GM19023 (cell line): ENCODE results near the gene DLGAP1.

Source experiments
- ATAC-seq: cut with Tn5 transposase; IDR thresholded peaks from one replicate; pipeline ENCODE4 v1.9.1; 2021; ENCODE audit warnings: mild to moderate bottlenecking, moderate library complexity; ENCODE audit not compliant: unreplicated experiment

Gene DLGAP1

DNA sequence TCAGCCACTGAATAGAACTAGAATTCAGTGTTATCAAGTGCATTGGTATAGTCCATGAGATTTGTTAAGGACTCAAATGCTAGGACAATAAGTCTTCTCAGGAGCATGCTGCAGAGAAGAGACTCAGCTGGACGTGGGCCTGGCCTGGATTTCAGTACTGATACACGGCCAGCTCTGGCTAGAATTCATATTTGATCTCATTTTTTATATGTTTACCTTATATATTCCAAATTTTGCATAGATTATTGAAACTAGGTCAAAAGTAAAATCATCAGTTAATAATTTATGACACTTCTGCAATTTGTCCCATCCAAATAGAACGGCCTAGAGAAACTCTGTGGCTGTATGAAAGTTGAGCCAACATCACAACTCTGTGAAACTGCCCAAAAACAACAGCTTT is 262.0 kb downstream of the DLGAP1 start:
- no peak for ATAC-seq

DNA sequence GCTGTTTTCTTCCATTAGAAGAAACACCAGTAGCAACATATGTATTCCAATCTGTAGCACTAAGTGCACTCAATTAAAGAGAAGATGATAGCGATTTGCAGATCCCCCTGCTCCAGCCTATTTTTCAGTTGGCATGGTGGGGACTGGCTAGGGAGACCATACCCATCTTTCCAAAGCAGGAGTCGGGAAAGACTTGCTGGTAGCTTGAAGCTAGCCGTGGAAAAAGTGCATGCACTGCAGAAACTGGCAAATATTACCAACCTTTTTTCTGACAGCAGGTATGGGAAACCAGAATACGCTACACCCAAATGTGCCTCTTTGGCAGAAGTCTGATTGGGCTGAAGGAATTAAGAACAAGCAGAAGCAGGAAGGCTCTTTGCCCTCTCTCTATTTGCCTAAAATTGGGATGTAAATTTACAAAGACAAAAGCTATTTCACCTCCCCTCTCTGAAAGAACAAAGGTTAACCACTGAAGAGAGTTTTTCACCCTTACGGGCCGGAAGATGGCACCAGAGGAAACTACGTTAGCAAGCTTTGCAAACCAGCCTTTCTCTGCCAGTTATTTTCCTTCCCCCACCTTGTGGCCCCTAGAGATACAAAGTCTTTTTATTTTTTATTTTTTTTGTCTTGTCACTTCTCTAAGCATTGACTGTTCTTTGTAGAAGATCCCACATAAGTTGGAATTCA is 273.1 kb downstream of the DLGAP1 start:
- ATAC-seq: no peak

DNA sequence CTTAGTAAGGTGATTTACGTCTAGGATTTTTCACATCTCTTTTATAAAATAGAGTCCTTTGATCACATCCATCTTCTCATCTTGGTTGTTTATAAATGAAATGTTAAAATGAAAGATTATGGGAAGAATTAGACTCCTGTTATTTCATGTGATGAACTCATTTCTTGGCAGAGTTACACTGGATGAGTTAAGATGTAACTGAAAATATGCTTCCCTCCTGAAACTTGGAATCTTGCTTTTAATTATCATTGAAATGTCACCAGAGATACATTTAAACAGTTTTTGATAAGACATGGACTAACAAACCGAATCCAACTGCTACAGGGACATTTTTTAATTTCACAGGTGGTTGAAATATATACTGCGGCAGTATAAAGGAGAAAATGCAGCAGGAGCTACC is 274.0 kb downstream of the DLGAP1 start:
- ATAC-seq: no peak

DNA sequence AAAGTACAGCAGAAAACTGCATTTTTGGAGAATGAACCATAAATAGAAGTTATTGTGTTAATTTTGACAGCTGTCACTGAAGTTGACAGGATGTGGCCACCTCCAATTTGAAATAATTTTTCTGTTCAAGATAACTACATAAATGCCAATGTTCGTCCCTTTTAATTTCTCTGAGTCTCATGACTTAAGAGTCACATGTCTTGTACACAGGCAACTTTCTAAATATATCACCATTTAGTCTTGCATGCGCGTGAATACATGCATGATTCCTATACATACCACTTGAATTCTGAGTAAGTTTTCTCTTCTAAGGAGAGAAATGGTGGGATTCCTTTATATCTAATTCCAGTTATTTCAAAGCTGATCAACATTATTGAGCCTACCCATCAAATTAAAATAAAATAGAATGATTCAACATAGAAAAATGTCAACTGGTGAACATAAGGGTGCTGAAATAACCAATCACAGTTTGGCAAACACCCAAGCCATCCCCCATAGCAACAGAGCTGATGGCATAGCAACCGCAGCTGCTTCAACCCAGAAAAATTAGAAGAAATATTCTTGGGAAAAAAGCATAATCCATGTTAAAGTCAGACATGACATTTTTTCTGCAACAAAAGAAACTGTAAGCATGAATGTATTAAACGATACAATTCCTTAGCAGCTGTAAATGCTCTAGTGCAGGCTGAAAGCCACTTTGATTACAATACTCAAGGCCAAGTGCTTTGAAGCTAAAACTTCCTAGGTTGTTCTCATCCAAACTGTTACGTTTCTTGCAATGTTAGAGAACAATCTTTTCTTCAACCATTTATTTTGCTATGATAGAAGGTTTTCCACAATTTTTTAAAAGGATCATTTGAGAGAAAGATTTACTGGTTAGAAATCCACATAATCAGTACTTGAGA is 282.7 kb downstream of the DLGAP1 start:
- no peak for ATAC-seq

DNA sequence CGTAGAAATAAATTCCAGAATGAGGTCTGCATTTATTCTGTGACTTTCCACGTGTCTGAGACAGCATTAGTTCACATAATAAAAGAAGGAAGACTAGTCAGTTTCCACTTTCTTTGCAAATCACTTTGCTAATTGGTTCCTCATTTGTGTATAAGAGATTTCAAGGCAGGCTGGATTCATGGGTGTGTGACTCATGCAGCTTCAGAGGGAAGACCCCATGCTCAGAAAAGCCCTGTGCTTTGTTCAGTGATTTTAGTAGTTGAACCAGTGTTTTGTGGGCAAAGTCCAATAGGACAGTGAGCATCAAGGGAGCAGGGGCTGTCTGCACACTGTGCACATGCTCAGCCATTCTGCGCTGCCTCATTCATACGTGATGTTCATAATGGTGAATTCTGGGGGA is 297.8 kb downstream of the DLGAP1 start:
- no peak for ATAC-seq

GRCh38 chr18:4146797-4147196 is 308.3 kb downstream of the DLGAP1 start:
- no peak for ATAC-seq

- ATAC-seq: no peak
These were observed 310.9 kb downstream of the DLGAP1 start for GRCh38 chr18:4144201-4144600.

DNA sequence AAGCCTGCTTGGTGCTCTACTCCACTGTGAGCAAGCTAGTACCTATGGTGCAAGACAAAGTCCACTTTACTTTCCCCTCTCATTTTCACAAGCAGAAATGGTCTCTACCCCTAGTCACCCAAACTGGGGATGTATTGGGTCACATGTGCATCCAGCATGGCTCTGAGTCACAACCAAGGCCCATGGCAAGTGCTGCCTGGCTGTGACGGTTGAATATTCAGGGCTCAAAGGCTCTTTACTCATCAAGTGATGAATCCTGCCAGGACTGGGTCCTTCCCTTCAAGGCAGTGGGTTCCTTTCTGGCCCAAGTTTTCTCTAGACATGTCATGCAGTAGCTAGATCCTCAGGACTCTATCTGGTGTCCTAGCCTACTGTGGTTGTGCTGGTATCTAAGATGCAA is 311.5 kb downstream of the DLGAP1 start:
- ATAC-seq: no peak

DNA sequence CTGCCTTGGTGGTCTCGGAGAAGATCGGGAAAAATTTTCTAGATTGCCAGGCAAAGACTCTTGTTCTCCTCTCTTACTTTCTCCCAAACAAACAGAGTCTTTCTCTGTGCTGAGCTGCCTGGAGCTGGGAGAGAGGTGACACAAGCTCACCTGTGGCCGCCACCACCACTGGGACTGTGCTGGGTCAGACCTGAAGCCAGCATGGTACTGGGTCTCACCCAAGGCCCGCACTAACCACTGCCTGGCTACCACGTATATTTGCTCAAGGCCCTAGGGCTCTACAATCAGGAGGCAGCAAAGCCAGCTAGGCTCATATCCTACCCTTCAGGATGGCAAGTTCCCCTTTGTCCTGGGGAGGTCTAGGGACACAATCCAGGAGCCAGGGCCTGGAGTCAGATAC is 312.2 kb downstream of the DLGAP1 start:
- no peak for ATAC-seq

DNA sequence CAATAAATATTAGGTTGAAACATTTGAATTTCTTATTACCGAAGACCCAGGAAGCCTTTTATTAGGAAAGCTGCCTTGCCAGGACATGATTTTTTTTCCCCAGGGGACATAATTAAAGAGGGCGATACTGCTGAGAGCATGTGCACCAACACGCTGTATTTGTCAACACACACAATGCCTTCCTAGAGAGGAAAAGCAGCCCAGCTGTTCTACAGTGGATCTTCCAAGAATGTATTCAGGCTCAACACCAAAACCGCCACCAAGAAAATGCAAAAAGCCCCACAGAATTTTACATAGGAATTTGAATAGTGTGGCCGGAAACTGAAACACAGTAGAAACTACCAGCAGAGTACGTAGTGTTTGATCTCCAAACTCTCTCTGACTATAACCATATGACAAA is 320.4 kb downstream of the DLGAP1 start:
- ATAC-seq: no peak

DNA sequence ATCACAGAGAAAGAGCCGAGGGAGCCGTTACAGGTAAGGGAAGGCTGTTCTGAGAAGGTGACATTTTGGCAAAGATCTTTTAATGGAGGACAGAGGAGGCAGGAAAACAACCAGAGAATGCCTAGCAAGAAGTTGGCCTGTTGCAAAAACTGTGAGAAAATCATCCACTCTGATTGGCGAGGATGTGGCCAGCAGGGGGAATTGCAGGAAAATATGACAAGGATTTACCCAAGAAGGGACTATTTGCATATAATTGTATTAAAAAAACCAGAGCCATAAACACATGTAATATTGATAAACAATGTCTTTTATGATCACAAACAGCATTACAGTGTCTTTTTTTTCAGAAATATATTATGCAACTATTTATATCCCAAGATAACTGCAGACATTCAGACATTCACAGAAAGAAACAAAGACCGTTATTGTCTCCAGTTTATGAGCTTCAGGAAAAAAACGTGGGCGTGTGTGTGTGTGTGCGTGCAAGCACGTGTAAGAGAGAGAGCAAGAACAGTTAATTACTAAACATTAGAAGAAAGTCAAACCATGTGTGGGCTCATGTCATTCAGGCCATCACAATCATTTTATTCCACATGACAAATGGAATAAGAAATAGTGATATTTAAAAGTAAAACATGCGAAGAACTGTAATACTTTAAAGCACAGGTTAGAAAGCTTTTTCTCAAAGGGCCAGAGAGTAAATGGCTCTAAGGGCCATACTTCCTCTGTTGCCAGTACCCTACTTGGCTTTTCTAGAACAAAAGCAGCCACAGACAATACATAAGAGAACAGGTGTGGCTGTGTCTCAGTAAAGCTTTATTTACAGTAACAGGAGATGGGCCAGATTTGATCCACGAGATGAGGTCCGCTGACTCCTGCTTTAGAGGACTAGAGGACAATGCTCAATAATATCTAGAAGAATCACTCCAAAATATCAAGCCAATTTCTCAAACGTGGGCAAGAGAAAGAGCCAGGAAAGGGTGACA is 324.1 kb downstream of the DLGAP1 start:
- no peak for ATAC-seq

DNA sequence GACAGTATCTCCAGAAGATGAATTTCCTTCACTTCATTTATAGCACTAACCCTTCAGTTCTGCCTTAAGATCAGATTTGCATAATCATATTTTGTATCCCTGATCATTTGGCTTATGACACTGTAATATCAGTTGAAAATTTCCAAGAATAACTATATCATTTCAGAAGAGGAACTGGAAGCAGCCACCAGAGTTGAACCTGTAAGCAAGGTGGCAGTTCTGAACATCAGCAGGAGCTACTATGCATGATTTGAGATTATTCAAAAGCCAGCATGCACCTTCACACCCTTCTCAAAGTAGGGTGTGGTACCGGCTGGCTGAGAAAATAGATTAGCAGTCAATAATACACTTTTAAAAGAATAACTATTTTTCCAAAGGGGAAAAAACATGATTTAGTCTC is 328.2 kb downstream of the DLGAP1 start:
- no peak for ATAC-seq

GRCh38 chr18:4125627-4126230 is 329.4 kb downstream of the DLGAP1 start:
- ATAC-seq: no peak

DNA sequence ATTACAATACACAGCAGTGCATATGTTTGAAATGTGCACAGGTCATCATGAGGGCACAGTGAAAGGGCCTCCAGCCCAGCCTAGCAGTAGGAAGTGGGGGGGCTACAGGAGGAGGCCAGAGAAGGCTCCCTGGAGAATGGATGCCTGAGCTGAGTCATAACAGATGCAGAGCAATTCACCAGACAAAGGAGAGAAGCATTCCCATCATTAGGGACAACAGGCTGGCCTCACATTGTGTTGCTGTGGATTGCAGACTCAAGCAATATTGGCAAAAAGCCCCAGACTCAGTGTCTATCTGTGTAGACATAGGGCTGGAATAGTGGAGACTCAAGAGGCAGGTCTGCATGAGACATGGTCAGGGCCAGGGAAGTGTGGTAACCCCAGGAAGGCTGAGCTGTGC is 329.9 kb downstream of the DLGAP1 start:
- ATAC-seq: no peak

DNA sequence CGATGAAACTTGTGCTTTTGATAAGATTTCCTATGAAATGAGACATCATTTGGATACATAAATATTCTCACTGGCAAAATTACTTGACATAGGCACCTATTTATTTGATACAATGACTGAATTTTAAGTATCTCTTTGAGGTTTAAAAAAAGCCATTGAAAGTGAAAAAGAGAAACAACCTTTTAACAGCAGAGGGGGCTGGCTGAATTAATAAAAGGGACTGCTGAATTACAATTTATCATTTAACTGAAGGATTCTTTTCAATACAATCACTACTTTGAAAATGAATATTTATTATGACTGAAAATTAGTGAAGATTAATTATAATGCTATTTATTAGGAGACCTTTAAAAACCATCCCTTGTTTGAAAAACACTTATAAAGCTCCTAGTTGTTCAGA is 335.3 kb downstream of the DLGAP1 start:
- ATAC-seq: no peak

GRCh38 chr18:4119127-4119648 is 335.9 kb downstream of the DLGAP1 start:
- ATAC-seq: no peak

- ATAC-seq: no peak
These were observed 347.1 kb downstream of the DLGAP1 start for GRCh38 chr18:4108016-4108415.

GRCh38 chr18:4107049-4107467 is 348.0 kb downstream of the DLGAP1 start:
- no peak for ATAC-seq

DNA sequence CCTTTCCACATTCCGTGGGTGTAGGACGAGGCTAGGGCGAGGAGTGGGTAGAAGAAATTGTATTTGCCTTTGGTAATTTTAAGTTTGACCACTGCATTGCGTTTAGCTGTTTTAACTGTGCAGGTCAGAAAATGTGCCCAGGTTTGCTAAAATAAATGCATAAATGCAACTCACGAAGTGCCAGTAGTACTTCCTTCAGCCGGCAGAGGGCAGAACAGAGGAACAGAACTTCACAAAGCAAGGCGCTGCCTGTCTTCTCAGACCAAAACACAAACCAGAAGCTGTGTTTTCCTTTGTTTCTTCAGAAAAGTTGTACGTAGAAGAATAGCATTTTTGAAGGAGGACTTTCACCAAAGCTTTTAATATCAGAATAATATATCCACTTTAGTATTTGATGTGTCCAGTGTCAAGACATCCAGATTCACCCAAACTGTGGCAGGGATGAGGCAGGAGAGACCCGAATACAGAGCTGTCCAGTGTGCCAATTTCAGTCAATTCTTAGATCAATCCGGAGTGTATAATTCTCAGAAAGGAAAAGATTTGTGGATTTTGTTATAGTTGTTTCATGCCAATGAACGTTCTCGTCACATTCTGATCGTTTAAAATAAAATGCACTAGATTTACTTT is 348.6 kb downstream of the DLGAP1 start:
- peak; percentile 87 for ATAC-seq

DNA sequence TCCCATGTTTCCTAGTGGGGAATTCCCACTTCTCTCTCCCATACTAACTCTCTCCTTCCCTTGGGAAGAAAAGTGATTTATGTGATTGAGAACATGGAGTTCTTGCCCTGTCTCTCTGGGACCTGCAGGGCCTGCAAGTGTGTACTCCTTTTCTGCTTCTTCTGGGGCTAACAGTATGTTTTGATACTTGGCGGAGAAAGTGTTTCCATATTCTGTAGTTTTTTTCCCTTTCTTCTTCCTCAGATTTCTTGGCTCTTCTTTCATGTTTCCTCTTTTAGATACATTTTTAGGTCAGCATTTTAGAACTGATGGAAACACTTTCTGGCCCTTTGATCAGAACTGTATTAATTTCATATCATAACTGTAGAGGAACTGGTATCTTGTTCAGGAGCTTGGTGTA is 352.2 kb downstream of the DLGAP1 start:
- no peak for ATAC-seq
